Gastrocnemius medialis (tissue), 4 donors: Measurements from ENCODE around the gene MCM8. TPM values are rescaled to one million over a fixed set of nuclear protein-coding genes. Genes with fewer than 3 reads are reported as not detected.

ENCODE experiments used
- ATAC-seq, 2 donors: fragments of 150-250 bp; one replicate each; pipeline ENCODE4 v1.9.1; 2016
- DNase-seq, 2 donors: peaks; one replicate each; pipeline ENCODE4 v3.0.0-alpha.2; 2019
- H3K27ac ChIP-seq, 4 donors: fragments of 200-600 bp; sonication (generic); 1 replicate in 1 of 4; 2 replicates in 3 of 4; pipeline ENCODE4 v1.5.1; 2016 to 2018; ENCODE audit warnings: mild to moderate bottlenecking in 2 of 4, moderate library complexity in 1 of 4
- H3K27me3 ChIP-seq, 3 donors: fragments of 200-600 bp; sonication (generic) in 2 of 3; 1 replicate in 1 of 3; 2 replicates in 2 of 3; pipeline versions ENCODE4 v1.5.1 to v1.6.0; 2016 to 2019; ENCODE audit warnings: mild to moderate bottlenecking in 1 of 3, moderate library complexity in 1 of 3
- H3K36me3 ChIP-seq, 2 donors: fragments of 200-600 bp; sonication (generic) in 1 of 2; one replicate each; pipeline ENCODE4 v1.5.1; 2017 to 2018
- H3K4me1 ChIP-seq, 2 donors: fragments of 200-600 bp; sonication (generic) in 1 of 2; one replicate each; pipeline ENCODE4 v1.5.1; 2016 to 2017; ENCODE audit warnings: mild to moderate bottlenecking in 2 of 2
- H3K4me3 ChIP-seq, 4 donors: fragments of 200-600 bp; sonication (generic) in 3 of 4; 1 replicate in 1 of 4; 2 replicates in 3 of 4; pipeline ENCODE4 v1.5.1; 2016 to 2019; ENCODE audit warnings: mild to moderate bottlenecking in 2 of 4
- H3K9me3 ChIP-seq, 3 donors: fragments of 200-600 bp; sonication (generic) in 2 of 3; 1 replicate in 1 of 3; 2 replicates in 2 of 3; pipeline ENCODE4 v1.5.1; 2016 to 2019
- CTCF ChIP-seq, 5 experiments: fragments of 450-650 bp in 3 of 5; fragments of 200-600 bp in 2 of 5; sonication (generic) in 2 of 5; IDR thresholded peaks in 4 of 5; conservative IDR thresholded peaks in 1 of 5; 1 replicate in 4 of 5; 2 replicates in 1 of 5; pipeline ENCODE4 v1.5.1; 2016 to 2019; ENCODE audit warnings: antibody characterized with exemption in 5 of 5, mild to moderate bottlenecking in 3 of 5, moderate library complexity in 3 of 5
- POLR2A ChIP-seq, 2 donors: fragments of 450-650 bp; IDR thresholded peaks; one replicate each; pipeline ENCODE4 v1.6.1; 2017; ENCODE audit warnings: antibody characterized with exemption in 2 of 2, mild to moderate bottlenecking in 2 of 2, moderate library complexity in 2 of 2
- in situ Hi-C, 4 donors: fragments of 200-750 bp; cut with MboI; loops; one replicate each; pipeline versions ENCODE4 v1.15.0 to v1.8.0; 2017; ENCODE audit warnings: low sequenced_read_pairs in 4 of 4
- intact Hi-C: fragments of 100-400 bp; cut with DNase I; formaldehyde crosslinking; loops from one replicate; pipeline ENCODE4 v1.15.1; 2023; ENCODE audit warnings: low total_unique reads
- total RNA-seq, 4 donors: library from RNA; depleted of rRNA; stranded (reverse); fragments of >200 nt; gene quantifications; one replicate each; pipeline versions ENCODE4 v1.1.0 to v1.2.3, GENCODE V29; 2016

MCM8 gene
- total RNA-seq, 4 donors from 2014 or later: 2.4 to 5.9 (median 5.2) TPM

GRCh38 chr20:5980720-5981538 is 30.5 kb downstream of the MCM8 start:
- no peaks in the 10 kb centered on the region for H3K9me3 ChIP-seq
- H3K4me3 ChIP-seq: no peak overlapping the region
- ATAC-seq (no peak), DNase-seq (no peak)
- no peak overlapping the region for H3K27ac ChIP-seq
- intact Hi-C loops: no loop called here
- TF ChIP-seq CTCF (IDR thresholded peaks at IDR 0.05 in 4 of 5, conservative IDR thresholded peaks at IDR 0.05 in 1 of 5): no peak
- no peak for TF ChIP-seq POLR2A (IDR thresholded peaks at IDR 0.05)
- no peaks in the 10 kb centered on the region for H3K27me3 ChIP-seq
- in situ Hi-C loops: no loop called here
- peaks cover 0 to 24% of the 10 kb centered on the region in 2 donors for H3K36me3 ChIP-seq
- H3K4me1 ChIP-seq: no peaks in the 10 kb centered on the region

- H3K36me3 ChIP-seq: peaks cover 0 to 32% of the 10 kb centered on the region in 2 donors
- TF ChIP-seq POLR2A (IDR thresholded peaks at IDR 0.05) (no peak), CTCF (IDR thresholded peaks at IDR 0.05 in 4 of 5, conservative IDR thresholded peaks at IDR 0.05 in 1 of 5) (no peak)
- no peaks in the 10 kb centered on the region for H3K27me3 ChIP-seq
- H3K9me3 ChIP-seq: no peaks in the 10 kb centered on the region
- H3K4me3 ChIP-seq: no peak overlapping the region
- intact Hi-C loops: no loop called here
- H3K27ac ChIP-seq: no peak overlapping the region
- ATAC-seq (no peak), DNase-seq (no peak)
- in situ Hi-C loops: no loop called here
- H3K4me1 ChIP-seq: no peaks in the 10 kb centered on the region
Observed at GRCh38 chr20:5987383-5987782, 36.9 kb downstream of the MCM8 start.

GRCh38 chr20:5989539-5989938 is 39.1 kb downstream of the MCM8 start:
- Histone ChIP-seq H3K36me3 (peaks cover 0 to 39% of the 10 kb centered on the region in 2 donors), H3K27me3 (no peaks in the 10 kb centered on the region), H3K27ac (no peak overlapping the region), H3K9me3 (no peaks in the 10 kb centered on the region), H3K4me3 (no peak overlapping the region), H3K4me1 (no peaks in the 10 kb centered on the region)
- no peak for TF ChIP-seq POLR2A (IDR thresholded peaks at IDR 0.05)
- TF ChIP-seq CTCF (IDR thresholded peaks at IDR 0.05 in 4 of 5, conservative IDR thresholded peaks at IDR 0.05 in 1 of 5): no peak
- no peak for ATAC-seq
- no peak for DNase-seq
- intact Hi-C loops: no loop called here
- in situ Hi-C loops: no loop called here

GRCh38 chr20:5990946-5991345 is 40.5 kb downstream of the MCM8 start:
- Histone ChIP-seq H3K27ac (no peak overlapping the region), H3K4me3 (no peak overlapping the region), H3K9me3 (no peaks in the 10 kb centered on the region), H3K27me3 (no peaks in the 10 kb centered on the region), H3K4me1 (no peaks in the 10 kb centered on the region), H3K36me3 (peaks cover 0 to 44% of the 10 kb centered on the region in 2 donors)
- in situ Hi-C loops: no loop called here
- intact Hi-C loops: no loop called here
- TF ChIP-seq POLR2A (IDR thresholded peaks at IDR 0.05): no peak
- TF ChIP-seq CTCF (IDR thresholded peaks at IDR 0.05 in 4 of 5, conservative IDR thresholded peaks at IDR 0.05 in 1 of 5): no peak
- no peak for DNase-seq
- no peak for ATAC-seq
